Activated CD4-positive, alpha-beta memory T cell treated with anti-CD3 and anti-CD28 coated beads, Interleukin-2, amount 10 ng/mL, durations not matched to agents 7 days and 5 days (primary cell): ENCODE measurements around the gene ASPG. TPM values are rescaled to one million over a fixed set of nuclear protein-coding genes. Genes with fewer than 3 reads are reported as not detected.

Experiments
- CTCF ChIA-PET: fragments of 350-600 bp; sonication (Branson Sonifier 250); formaldehyde crosslinking; loops from one replicate; lab custom pipeline; 2021; ENCODE audit warnings: antibody characterized with exemption, inconsistent platforms; lab: Charles Lee
- POLR2A ChIA-PET: fragments of 350-600 bp; sonication (Branson Sonifier 250); formaldehyde crosslinking; loops from one replicate; lab custom pipeline; 2021; ENCODE audit warnings: antibody characterized with exemption; lab: Charles Lee
- DNase-seq: peaks from one replicate; pipeline ENCODE4 v3.0.0-alpha.2; 2020
- H3K27ac Mint-ChIP-seq: one replicate; pipeline ENCODE4 v1.8.0; 2021; ENCODE audit warnings: mild to moderate bottlenecking, mixed read lengths
- H3K27me3 Mint-ChIP-seq: one replicate; pipeline ENCODE4 v1.8.0; 2021; ENCODE audit warnings: mixed read lengths
- H3K36me3 Mint-ChIP-seq: one replicate; pipeline ENCODE4 v1.8.0; 2021; ENCODE audit warnings: low read depth, mixed read lengths
- H3K4me1 Mint-ChIP-seq: one replicate; pipeline ENCODE4 v1.8.0; 2021; ENCODE audit warnings: mixed read lengths
- H3K4me3 Mint-ChIP-seq: one replicate; pipeline ENCODE4 v1.8.0; 2021; ENCODE audit warnings: mild to moderate bottlenecking, mixed read lengths
- H3K9me3 Mint-ChIP-seq: one replicate; pipeline ENCODE4 v1.8.0; 2021; ENCODE audit warnings: mixed read lengths
- total RNA-seq, 2 experiments: library from RNA; stranded (reverse); gene quantifications; one replicate each; pipeline ENCODE4 v1.2.3, GENCODE V29; 2021

ASPG gene
- total RNA-seq, 2 experiments from 2014 or later: not detected

GRCh38 chr14:104125011-104125410 is 39.5 kb downstream of the ASPG start:
- H3K9me3 Mint-ChIP-seq: peaks cover 11% of the 10 kb centered on the region
- CTCF ChIA-PET: no interaction called here
- H3K4me1 Mint-ChIP-seq: no peaks in the 10 kb centered on the region
- POLR2A ChIA-PET: no interaction called here
- no peaks in the 10 kb centered on the region for H3K36me3 Mint-ChIP-seq
- H3K27ac Mint-ChIP-seq: no peak overlapping the region
- no peak overlapping the region for H3K4me3 Mint-ChIP-seq
- no peak for DNase-seq
- peaks cover 26% of the 10 kb centered on the region for H3K27me3 Mint-ChIP-seq

GRCh38 chr14:104126753-104127152 is 41.3 kb downstream of the ASPG start:
- H3K4me3 Mint-ChIP-seq: no peak overlapping the region
- H3K27me3 Mint-ChIP-seq: peaks cover 15% of the 10 kb centered on the region
- H3K9me3 Mint-ChIP-seq: peaks cover 14% of the 10 kb centered on the region
- POLR2A ChIA-PET: no interaction called here
- CTCF ChIA-PET: no interaction called here
- H3K36me3 Mint-ChIP-seq: no peaks in the 10 kb centered on the region
- H3K4me1 Mint-ChIP-seq: no peaks in the 10 kb centered on the region
- no peak for DNase-seq
- H3K27ac Mint-ChIP-seq: no peak overlapping the region

GRCh38 chr14:104128981-104129380 is 43.5 kb downstream of the ASPG start:
- POLR2A ChIA-PET: no interaction called here
- peaks cover 14% of the 10 kb centered on the region for H3K9me3 Mint-ChIP-seq
- no peak for DNase-seq
- no peaks in the 10 kb centered on the region for H3K36me3 Mint-ChIP-seq
- no peak overlapping the region for H3K27ac Mint-ChIP-seq
- no peak overlapping the region for H3K4me3 Mint-ChIP-seq
- no peaks in the 10 kb centered on the region for H3K4me1 Mint-ChIP-seq
- H3K27me3 Mint-ChIP-seq: peaks cover 21% of the 10 kb centered on the region
- CTCF ChIA-PET: interaction anchor here (0.7 to 1.8 kb wide), 3 partner anchors 21 to 51 kb away, joined by 3 to 9 read pairs (median 5); no protein-coding TSS in a partner anchor

- no peak overlapping the region for H3K27ac Mint-ChIP-seq
- no peak for DNase-seq
- no peak overlapping the region for H3K4me3 Mint-ChIP-seq
- H3K36me3 Mint-ChIP-seq: no peaks in the 10 kb centered on the region
- H3K9me3 Mint-ChIP-seq: peaks cover 12% of the 10 kb centered on the region
- POLR2A ChIA-PET: no interaction called here
- CTCF ChIA-PET: interaction anchor here (1.4 to 1.8 kb wide), 2 partner anchors 35 to 51 kb away, joined by 5 to 9 read pairs; no protein-coding TSS in a partner anchor
- H3K4me1 Mint-ChIP-seq: no peaks in the 10 kb centered on the region
- H3K27me3 Mint-ChIP-seq: peaks cover 21% of the 10 kb centered on the region
Observed at GRCh38 chr14:104129556-104129955, 44.1 kb downstream of the ASPG start.

GRCh38 chr14:104130974-104131651 is 45.6 kb downstream of the ASPG start:
- Mint-ChIP-seq H3K27ac (no peak overlapping the region), H3K4me1 (peaks cover 4% of the 10 kb centered on the region), H3K9me3 (peaks cover 12% of the 10 kb centered on the region), H3K36me3 (no peaks in the 10 kb centered on the region), H3K27me3 (peaks cover 28% of the 10 kb centered on the region), H3K4me3 (no peak overlapping the region)
- ChIA-PET CTCF (interaction anchor here (1.1 kb wide), 1 partner anchor 53 kb away, joined by 6 read pairs; no protein-coding TSS in a partner anchor), POLR2A (no interaction called here)
- no peak for DNase-seq

- Mint-ChIP-seq H3K9me3 (peaks cover 12% of the 10 kb centered on the region), H3K27ac (no peak overlapping the region), H3K27me3 (peaks cover 30% of the 10 kb centered on the region), H3K4me1 (peaks cover 8% of the 10 kb centered on the region), H3K4me3 (no peak overlapping the region), H3K36me3 (no peaks in the 10 kb centered on the region)
- ChIA-PET CTCF (interaction anchor here (1.1 kb wide), 1 partner anchor 54 kb away, joined by 6 read pairs; no protein-coding TSS in a partner anchor), POLR2A (no interaction called here)
- DNase-seq: no peak
Observed at GRCh38 chr14:104131968-104132732, 46.6 kb downstream of the ASPG start.

GRCh38 chr14:104132981-104133380 is 47.5 kb downstream of the ASPG start:
- CTCF ChIA-PET: no interaction called here
- POLR2A ChIA-PET: no interaction called here
- Mint-ChIP-seq H3K4me1 (peaks cover 10% of the 10 kb centered on the region), H3K9me3 (peaks cover 12% of the 10 kb centered on the region), H3K36me3 (no peaks in the 10 kb centered on the region), H3K27me3 (peaks cover 35% of the 10 kb centered on the region), H3K4me3 (no peak overlapping the region), H3K27ac (no peak overlapping the region)
- no peak for DNase-seq

- ChIA-PET CTCF (interaction anchor here (1.0 kb wide), 1 partner anchor 56 kb away, joined by 4 read pairs; no protein-coding TSS in a partner anchor), POLR2A (no interaction called here)
- Mint-ChIP-seq H3K9me3 (peaks cover 11% of the 10 kb centered on the region), H3K4me1 (peaks cover 10% of the 10 kb centered on the region), H3K27ac (no peak overlapping the region), H3K4me3 (no peak overlapping the region), H3K36me3 (no peaks in the 10 kb centered on the region), H3K27me3 (peaks cover 34% of the 10 kb centered on the region)
- no peak for DNase-seq
Observed at GRCh38 chr14:104133496-104133895, 48.0 kb downstream of the ASPG start.

- H3K36me3 Mint-ChIP-seq: no peaks in the 10 kb centered on the region
- DNase-seq: no peak
- peaks cover 35% of the 10 kb centered on the region for H3K27me3 Mint-ChIP-seq
- CTCF ChIA-PET: interaction anchor here (1.0 kb wide), 1 partner anchor 56 kb away, joined by 4 read pairs; no protein-coding TSS in a partner anchor
- no peak overlapping the region for H3K4me3 Mint-ChIP-seq
- POLR2A ChIA-PET: no interaction called here
- peaks cover 10% of the 10 kb centered on the region for H3K4me1 Mint-ChIP-seq
- H3K27ac Mint-ChIP-seq: no peak overlapping the region
- H3K9me3 Mint-ChIP-seq: peaks cover 8% of the 10 kb centered on the region
Observed at GRCh38 chr14:104134061-104134965, 48.8 kb downstream of the ASPG start.

- ChIA-PET CTCF (no interaction called here), POLR2A (no interaction called here)
- Mint-ChIP-seq H3K27ac (no peak overlapping the region), H3K27me3 (peaks cover 37% of the 10 kb centered on the region), H3K9me3 (peaks cover under 1% of the 10 kb centered on the region), H3K36me3 (no peaks in the 10 kb centered on the region), H3K4me1 (peaks cover 10% of the 10 kb centered on the region), H3K4me3 (no peak overlapping the region)
- no peak for DNase-seq
Observed at GRCh38 chr14:104135121-104135903, 49.8 kb downstream of the ASPG start.

- no peak for DNase-seq
- H3K27ac Mint-ChIP-seq: no peak overlapping the region
- no peaks in the 10 kb centered on the region for H3K9me3 Mint-ChIP-seq
- CTCF ChIA-PET: no interaction called here
- no peak overlapping the region for H3K4me3 Mint-ChIP-seq
- peaks cover 37% of the 10 kb centered on the region for H3K27me3 Mint-ChIP-seq
- peaks cover 10% of the 10 kb centered on the region for H3K4me1 Mint-ChIP-seq
- no peaks in the 10 kb centered on the region for H3K36me3 Mint-ChIP-seq
- POLR2A ChIA-PET: no interaction called here
Observed at GRCh38 chr14:104135904-104136471, 50.5 kb downstream of the ASPG start.
